Hepatocyte (in vitro differentiated cells): Measurements from ENCODE around the gene ATP5MK.

Experiments used
- EZH2 ChIP-seq: fragments of 200-600 bp; sonication (generic); IDR thresholded peaks from 2 replicates; pipeline ENCODE4 v1.6.1; 2016; ENCODE audit warnings: antibody characterized with exemption, mild to moderate bottlenecking, borderline replicate concordance
- EZH2phosphoT487 ChIP-seq: fragments of 200-600 bp; sonication (generic); IDR thresholded peaks from one replicate; pipeline ENCODE4 v1.6.1; 2018; ENCODE audit warnings: antibody characterized with exemption, mild to moderate bottlenecking, low read depth, moderate library complexity; ENCODE audit not compliant: unreplicated experiment, severe bottlenecking
- TF ChIP-seq, protein P1 (sequence below): fragments of 200-600 bp; sonication (generic); IDR thresholded peaks from 2 replicates; pipeline ENCODE4 v1.5.1; 2016; ENCODE audit warnings: antibody characterized with exemption, mild to moderate bottlenecking; ENCODE audit not compliant: poor library complexity

DNA sequence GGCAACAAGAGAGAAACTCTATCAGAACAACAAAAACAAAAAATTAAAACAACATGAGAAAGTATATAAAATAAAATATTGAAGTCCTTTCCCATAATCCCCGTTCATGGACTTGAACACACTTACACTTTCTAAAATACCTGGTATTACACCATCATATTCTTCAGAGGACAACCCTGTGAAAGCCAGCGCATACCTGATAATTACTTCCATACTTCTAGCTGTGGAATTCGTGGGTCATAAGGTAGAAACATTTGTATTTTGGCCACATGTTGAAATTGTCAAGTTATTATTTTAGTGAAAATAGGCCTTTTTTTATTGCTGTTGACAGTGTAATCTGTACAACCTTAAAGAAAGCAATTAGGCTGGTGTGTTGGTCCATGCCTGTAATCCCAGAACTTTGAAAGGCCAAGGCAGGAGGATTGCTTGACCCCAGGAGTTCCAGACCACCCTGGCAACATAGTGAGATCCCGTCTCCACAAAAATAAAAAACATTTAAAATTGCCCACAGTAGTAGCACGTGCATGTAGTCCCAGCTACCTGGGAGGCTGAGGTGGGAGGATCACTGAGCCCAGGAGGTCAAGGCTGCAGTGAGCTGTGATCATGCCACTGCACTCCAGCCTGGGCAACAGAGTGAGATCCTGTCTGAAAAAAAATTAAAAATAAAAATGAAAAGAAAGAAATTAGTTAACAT is 40.2 kb downstream of the ATP5MK start:
- TF ChIP-seq, protein P1, sequence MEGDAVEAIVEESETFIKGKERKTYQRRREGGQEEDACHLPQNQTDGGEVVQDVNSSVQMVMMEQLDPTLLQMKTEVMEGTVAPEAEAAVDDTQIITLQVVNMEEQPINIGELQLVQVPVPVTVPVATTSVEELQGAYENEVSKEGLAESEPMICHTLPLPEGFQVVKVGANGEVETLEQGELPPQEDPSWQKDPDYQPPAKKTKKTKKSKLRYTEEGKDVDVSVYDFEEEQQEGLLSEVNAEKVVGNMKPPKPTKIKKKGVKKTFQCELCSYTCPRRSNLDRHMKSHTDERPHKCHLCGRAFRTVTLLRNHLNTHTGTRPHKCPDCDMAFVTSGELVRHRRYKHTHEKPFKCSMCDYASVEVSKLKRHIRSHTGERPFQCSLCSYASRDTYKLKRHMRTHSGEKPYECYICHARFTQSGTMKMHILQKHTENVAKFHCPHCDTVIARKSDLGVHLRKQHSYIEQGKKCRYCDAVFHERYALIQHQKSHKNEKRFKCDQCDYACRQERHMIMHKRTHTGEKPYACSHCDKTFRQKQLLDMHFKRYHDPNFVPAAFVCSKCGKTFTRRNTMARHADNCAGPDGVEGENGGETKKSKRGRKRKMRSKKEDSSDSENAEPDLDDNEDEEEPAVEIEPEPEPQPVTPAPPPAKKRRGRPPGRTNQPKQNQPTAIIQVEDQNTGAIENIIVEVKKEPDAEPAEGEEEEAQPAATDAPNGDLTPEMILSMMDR, result no peak
- TF ChIP-seq EZH2phosphoT487, result no peak
- no peak for TF ChIP-seq EZH2
